ENCODE data around the gene PCYT2. TPM values are rescaled to one million over a fixed set of nuclear protein-coding genes. Genes with fewer than 3 reads are reported as not detected.

Gene PCYT2
- total and polyA plus RNA-seq, 9 of the 15 experiments (the other 6 are each of a cell fraction or from before 2014, with no cell fraction given): 0.92 to 134 (median 82.5) TPM

GRCh38 chr17:81917565-81918332, 6.5 kb upstream of the PCYT2 start, which contains the start of gene SIRT7 (continued):
- no peak for TF ChIP-seq SOX6 (IDR thresholded peaks at IDR 0.05)

GRCh38 chr17:81916234-81917001, 5.2 kb upstream of the PCYT2 start:
- no peak overlapping the region for H2AFZ ChIP-seq (ENCODE audit: low read depth, low read length)
- 35% methylated on average over 15 of the region's 21 CpGs for WGBS (ENCODE audit: insufficient coverage, low coverage, missing lambda C conversion rate)
- peaks cover 80% of the 10 kb centered on the region for H3K36me3 ChIP-seq (ENCODE audit: control insufficient read depth, insufficient read depth, low read length)
- ChIA-PET POLR2A (interaction anchor here (0.5 to 3.4 kb wide), 10 partner anchors 9 to 202 kb away, joined by 3 to 32 read pairs (median 5); partner anchors contain the start of gene MAFG), CTCF (ENCODE audit: low intra/inter-chr PET ratio) (interaction anchor here (1.1 kb wide), 1 partner anchor 11 kb away, joined by 3 read pairs; the partner anchor contains the start of gene MAFG)
- H3K9me1 ChIP-seq (ENCODE audit: control insufficient read depth, insufficient read depth, low read length): peaks cover 9% of the 10 kb centered on the region
- H4K20me1 ChIP-seq (replicated peaks; ENCODE audit: control insufficient read depth, insufficient read depth, low read length): peaks cover 31% of the 10 kb centered on the region
- H3K9ac ChIP-seq (ENCODE audit: insufficient read depth in 1 of 2, low read depth in 2 of 2, low read length in 2 of 2): peak overlapping the region; percentile 71 to 93
- intact Hi-C loops (cut with micrococcal nuclease) (no loop called here), in situ Hi-C loops (cut with MboI) (no loop called here)
- FAIRE-seq: peak; percentile 85
- H3K4me3 ChIP-seq: peak overlapping the region; percentile 91
- peaks cover 58% of the 10 kb centered on the region for H3K79me2 ChIP-seq (ENCODE audit: control insufficient read depth, insufficient read depth, low read length)
- peak overlapping the region; percentile 69 for H3K27ac ChIP-seq (ENCODE audit: extremely low read depth, low read depth, low read length)
- BruUV-seq (replicated peaks): no TSS peak
- H3K9me3 ChIP-seq (replicated peaks; ENCODE audit: control insufficient read depth, insufficient read depth, low read depth, low read length): no peaks in the 10 kb centered on the region
- H3K27me3 ChIP-seq (ENCODE audit: control insufficient read depth in 2 of 2, insufficient read depth in 2 of 2, low read length in 2 of 2): no peaks in the 10 kb centered on the region
- peak in 2 of 4 experiments; percentile 61 to 87 for DNase-seq (ENCODE audit: extremely low read depth in 1 of 4, low spot score in 3 of 4)
- H3K4me2 ChIP-seq (ENCODE audit: insufficient read depth, low read length): peak overlapping the region; percentile 96
- peak; percentile 64 for ATAC-seq
- peaks cover 45 to 91% of the 10 kb centered on the region in 2 experiments for H3K4me1 ChIP-seq (replicated peaks in 1 of 2; ENCODE audit: control insufficient read depth in 2 of 2, insufficient read depth in 2 of 2, low read length in 2 of 2)
- TF ChIP-seq ZNF592 (IDR thresholded peaks at IDR 0.05) (peak; percentile 59), PRDM10 (IDR thresholded peaks at IDR 0.05; ENCODE audit: partially characterized antibody) (peak; percentile 34), SFPQ (IDR thresholded peaks at IDR 0.05; ENCODE audit: low read depth, low read length) (no peak)
